ENCODE data around the gene BAHD1.
A peak's percentile ranks its signal among the peaks of the same experiment; 100 is the strongest.

Gene BAHD1

DNA sequence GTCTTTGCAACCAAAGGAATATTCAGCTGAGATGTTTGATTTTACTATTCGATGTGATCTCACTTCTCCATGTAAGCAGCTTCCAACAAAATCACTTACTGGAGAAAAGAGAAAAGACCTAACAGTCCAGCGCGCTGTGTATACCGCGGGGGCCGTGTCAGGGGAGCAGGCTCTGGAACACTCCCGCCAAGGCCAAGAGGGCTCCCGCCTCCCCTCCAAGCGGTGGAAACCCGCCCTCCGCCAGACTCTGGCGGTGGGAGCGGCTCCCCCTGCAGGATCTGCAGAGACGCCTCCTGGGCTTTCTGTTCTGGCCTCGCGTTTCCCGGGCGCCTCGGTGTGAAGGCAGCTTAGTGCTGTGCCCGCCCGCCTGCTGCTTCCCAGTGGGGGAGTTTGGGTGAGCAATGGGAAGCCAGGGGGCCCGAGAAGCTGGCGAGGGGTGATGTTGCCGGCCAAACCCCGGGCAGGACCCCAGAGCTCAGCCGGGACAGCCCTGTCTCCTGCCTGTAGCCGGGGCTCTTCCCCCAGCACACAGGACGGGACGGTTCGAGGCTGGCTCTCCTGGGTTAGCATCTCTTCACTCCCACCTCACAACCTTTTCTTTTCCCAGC lies 66.3 kb downstream of the BAHD1 start:
- peak; percentile 78 for TF ChIP-seq CTCF (IDR thresholded peaks at IDR 0.05; ENCODE audit: low read depth, low read length)
- no peak overlapping the region for H3K4me3 ChIP-seq (ENCODE audit: low read depth, low read length)

DNA sequence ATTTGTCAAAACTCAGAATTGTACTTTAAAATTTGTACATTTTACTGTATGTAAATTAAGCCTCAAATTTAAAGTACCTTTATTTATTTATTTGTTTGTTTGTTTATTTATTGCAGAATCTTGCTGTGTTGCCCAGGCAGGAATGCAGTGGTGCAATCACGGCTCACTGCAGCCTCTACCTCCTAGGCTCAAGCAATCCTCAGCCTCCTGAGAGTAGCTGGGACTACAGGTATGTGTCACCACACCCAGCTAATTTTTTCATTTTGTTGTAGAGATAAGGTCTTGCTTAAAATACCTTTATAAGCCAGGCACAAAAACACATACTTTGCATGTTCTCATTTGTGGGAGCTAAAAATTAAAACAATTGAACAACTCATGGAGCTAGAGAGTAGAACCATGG lies 67.5 kb downstream of the BAHD1 start:
- no peak overlapping the region for H3K4me3 ChIP-seq (ENCODE audit: low read depth, low read length)
- TF ChIP-seq CTCF (IDR thresholded peaks at IDR 0.05; ENCODE audit: low read depth, low read length) = no peak

- H3K4me3 ChIP-seq (ENCODE audit: low read depth, low read length) = no peak overlapping the region
- TF ChIP-seq CTCF (IDR thresholded peaks at IDR 0.05; ENCODE audit: low read depth, low read length) = no peak
Observed at GRCh38 chr15:40510201-40510600, 69.4 kb downstream of the BAHD1 start.

DNA sequence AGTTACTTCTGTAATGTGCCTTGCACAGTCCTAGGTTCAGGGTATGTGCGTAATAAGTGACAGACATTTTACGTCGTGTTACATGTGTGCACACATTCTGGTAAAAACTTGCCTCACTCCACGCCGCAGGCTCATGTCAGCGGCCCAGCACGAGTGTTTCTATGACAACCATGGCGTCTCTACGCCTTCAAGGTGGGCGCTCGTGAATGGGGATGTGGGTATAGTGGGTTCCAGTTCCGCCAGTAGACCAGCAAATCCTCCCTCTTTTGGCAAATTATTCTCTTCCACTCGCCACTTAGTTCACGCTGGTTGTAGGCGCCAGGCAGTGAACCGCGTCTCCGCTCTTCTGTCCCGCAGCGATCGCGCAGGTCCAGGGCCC lies 70.3 kb downstream of the BAHD1 start:
- no peak for TF ChIP-seq CTCF (IDR thresholded peaks at IDR 0.05; ENCODE audit: low read depth, low read length)
- H3K4me3 ChIP-seq (ENCODE audit: low read depth, low read length) = no peak overlapping the region

GRCh38 chr15:40511472-40512133 lies 70.8 kb downstream of the BAHD1 start:
- peak overlapping the region; percentile 33 for H3K4me3 ChIP-seq (ENCODE audit: low read depth, low read length)
- TF ChIP-seq CTCF (IDR thresholded peaks at IDR 0.05; ENCODE audit: low read depth, low read length) = no peak

DNA sequence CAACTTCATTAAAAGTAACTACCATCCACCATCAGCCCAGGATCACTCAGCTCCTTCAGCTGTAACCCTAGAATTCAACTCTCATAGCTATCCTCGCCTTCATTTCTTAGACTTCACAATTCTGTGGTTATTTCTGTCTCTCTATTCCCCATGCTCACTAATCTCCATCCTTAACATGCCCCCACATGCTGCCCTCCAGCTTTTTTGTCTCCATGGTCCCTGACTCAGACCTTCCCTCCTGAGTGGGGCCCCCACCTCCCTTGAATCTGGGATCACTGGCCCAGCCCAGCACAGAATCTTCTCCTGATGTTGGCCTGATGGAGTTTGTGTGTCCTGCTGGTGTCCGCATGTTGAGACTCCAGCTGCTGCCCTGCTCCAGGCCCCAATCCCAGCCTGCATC lies 71.7 kb downstream of the BAHD1 start:
- H3K4me3 ChIP-seq (ENCODE audit: low read depth, low read length) = no peak overlapping the region
- no peak for TF ChIP-seq CTCF (IDR thresholded peaks at IDR 0.05; ENCODE audit: low read depth, low read length)

DNA sequence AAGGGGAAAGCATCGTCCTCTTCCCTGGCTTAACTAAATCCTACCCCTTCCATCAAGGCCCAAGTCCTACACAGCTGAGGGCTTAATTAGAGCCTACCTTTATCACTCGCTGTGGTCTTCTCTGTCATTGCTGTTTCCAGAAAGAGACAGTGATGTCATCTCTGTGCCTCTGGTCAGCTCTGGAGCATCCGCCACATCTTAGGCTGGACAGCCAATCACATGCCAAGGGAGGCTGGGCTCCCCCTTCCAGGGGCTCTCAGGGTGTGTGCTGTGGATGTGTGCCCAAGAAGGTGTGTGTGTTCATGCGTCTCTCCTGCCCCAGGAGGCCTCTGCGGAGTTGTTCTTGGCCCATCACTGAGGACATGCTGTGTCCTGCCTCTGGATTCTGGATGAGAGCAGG lies 72.9 kb downstream of the BAHD1 start:
- no peak for TF ChIP-seq CTCF (IDR thresholded peaks at IDR 0.05; ENCODE audit: low read depth, low read length)

More for the DNA sequence above, 72.9 kb downstream of the BAHD1 start:
- no peak overlapping the region for H3K4me3 ChIP-seq (ENCODE audit: low read depth, low read length)

Data from WI38 (cell line).